HEK293T (cell line): ENCODE measurements around the gene HCK.

Experiments
- SP1 ChIP-seq: fragments of 450-650 bp; IDR thresholded peaks from 2 replicates; pipeline ENCODE4 v1.6.1; 2017
- SUZ12 ChIP-seq: fragments of 450-650 bp; IDR thresholded peaks from 2 replicates; pipeline ENCODE4 v1.6.1; 2016; ENCODE audit warnings: mild to moderate bottlenecking

- TF ChIP-seq SUZ12 (no peak), SP1 (no peak)
Observed at GRCh38 chr20:32127347-32127746, 75.3 kb downstream of the HCK start.
